Adrenal gland (tissue), 12 donors: ENCODE measurements around the gene DTD1. TPM values are rescaled to one million over a fixed set of nuclear protein-coding genes. Genes with fewer than 3 reads are reported as not detected.

Experiments
- DNase-seq, 7 donors: peaks; one replicate each; pipeline ENCODE4 v3.0.0-alpha.2; 2019 to 2020
- H3K27ac ChIP-seq, 5 donors: fragments of 200-600 bp; sonication (generic) in 4 of 5; 1 replicate in 3 of 5; 2 replicates in 2 of 5; pipeline versions ENCODE4 v1.5.1 to v1.8.0; 2016 to 2020; ENCODE audit warnings: mild to moderate bottlenecking in 1 of 5
- H3K27me3 ChIP-seq: fragments of 200-600 bp; 2 replicates; pipeline ENCODE4 v1.8.0; 2021
- H3K36me3 ChIP-seq, 2 donors: fragments of 200-600 bp; replicated peaks in 1 of 2; 1 replicate in 1 of 2; 2 replicates in 1 of 2; pipeline versions ENCODE4 v1.5.1 to v1.8.0; 2018 to 2022
- H3K4me1 ChIP-seq, 2 donors: fragments of 200-600 bp; replicated peaks in 1 of 2; 1 replicate in 1 of 2; 2 replicates in 1 of 2; pipeline versions ENCODE4 v1.5.1 to v1.8.0; 2018 to 2021
- H3K4me3 ChIP-seq, 4 donors: fragments of 200-600 bp; sonication (generic) in 3 of 4; one replicate each; pipeline ENCODE4 v1.5.1; 2016 to 2018
- H3K9me3 ChIP-seq, 3 donors: fragments of 200-600 bp; sonication (generic) in 1 of 3; replicated peaks in 1 of 3; 1 replicate in 2 of 3; 2 replicates in 1 of 3; pipeline versions ENCODE4 v1.5.1 to v1.8.0; 2016 to 2021
- CTCF ChIP-seq, 6 experiments: fragments of 450-650 bp in 4 of 6; fragments of 200-600 bp in 2 of 6; sonication (generic) in 1 of 6; IDR thresholded peaks; 1 replicate in 5 of 6; 2 replicates in 1 of 6; pipeline versions ENCODE4 v1.5.1 to v1.8.0; 2016 to 2021; ENCODE audit warnings: antibody characterized with exemption in 6 of 6, mild to moderate bottlenecking in 2 of 6, moderate library complexity in 1 of 6
- POLR2A ChIP-seq, 2 donors: fragments of 450-650 bp; IDR thresholded peaks; one replicate each; pipeline ENCODE4 v1.6.1; 2017; ENCODE audit warnings: antibody characterized with exemption in 2 of 2, mild to moderate bottlenecking in 2 of 2, moderate library complexity in 1 of 2
- WGBS, 4 donors: extraction: QIAGEN DNeasy Blood & Tissue Kit in 2 of 4; methylation state at CpG; one replicate each; pipeline versions ENCODE4 v1.1.5 to v1.1.7; 2013 to 2017; 5-methylcytosine and 5-hydroxymethylcytosine counted together
- intact Hi-C, 2 donors: fragments of 100-400 bp; cut with DNase I; formaldehyde crosslinking; loops; one replicate each; pipeline versions ENCODE4 v1.14.1 to v1.15.0; 2022 to 2023
- polyA plus RNA-seq, 3 donors: library from polyadenylated mRNA; stranded (reverse); fragments of 200-250 nt in 2 of 3; fragments of 350-450 nt in 1 of 3; fragmentation: Illumina TruSeq in 1 of 3; extraction: RNeasy Lipid Tissue Mini Kit (QIAGEN cat#74804) in 1 of 3; gene quantifications; one replicate each; pipeline ENCODE4 v1.2.3, GENCODE V29; 2013 to 2014
- total RNA-seq, 9 donors: library from RNA; depleted of rRNA in 4 of 9; stranded (reverse); fragments of >200 nt in 4 of 9; fragments of 120-200 nt in 1 of 9; fragmentation: NEBNext Ultra II Directional in 1 of 9; extraction: Animal tissue kit (Norgen Biotek cat#: 25700) in 1 of 9; gene quantifications; one replicate each; pipeline versions ENCODE4 v1.1.0 to v1.2.4, GENCODE V29; 2013 to 2023
- donor health status: healthy with polysubstance abuse.
- donor health status: Bipolar disorder and iron deficiency.
- donor health status: DM: yes; HTN: yes; CAD: no.
- donor health status: DM: no; HTN: no; CAD: no.
- donor health status: DM: no; HTN: no; CAD: no.
- donor health status: DM: yes; HTN: yes; CAD: no.

The DTD1 gene
- total and polyA plus RNA-seq, 12 donors = 9.5 to 38.9 (median 32.9) TPM

- intact Hi-C loops = no loop called here
- no peaks in the 10 kb centered on the region for H3K9me3 ChIP-seq
- H3K27me3 ChIP-seq = no peaks in the 10 kb centered on the region
- TF ChIP-seq CTCF (IDR thresholded peaks at IDR 0.05) = no peak
- no peak for TF ChIP-seq POLR2A (IDR thresholded peaks at IDR 0.05)
- WGBS, 4 donors = 94 to 99% (median 95%) methylated on average over 4 of the region's 4 CpGs
- no peak for DNase-seq
- H3K4me3 ChIP-seq = no peak overlapping the region
- H3K4me1 ChIP-seq = peaks cover 0 to 12% of the 10 kb centered on the region in 2 donors
- H3K36me3 ChIP-seq = no peaks in the 10 kb centered on the region
- H3K27ac ChIP-seq = no peak overlapping the region
These were observed 149.3 kb downstream of the DTD1 start for GRCh38 chr20:18737140-18737539.

GRCh38 chr20:18738055-18738454 lies 150.2 kb downstream of the DTD1 start:
- H3K36me3 ChIP-seq = no peaks in the 10 kb centered on the region
- no peak overlapping the region for H3K4me3 ChIP-seq
- no peaks in the 10 kb centered on the region for H3K9me3 ChIP-seq
- no peak for DNase-seq
- no peaks in the 10 kb centered on the region for H3K27me3 ChIP-seq
- intact Hi-C loops = no loop called here
- 86 to 95% (median 88%) methylated on average over 4 to 5 of the region's 5 CpGs for WGBS, 4 donors
- H3K4me1 ChIP-seq = peaks cover 0 to 12% of the 10 kb centered on the region in 2 donors
- TF ChIP-seq POLR2A (IDR thresholded peaks at IDR 0.05) (no peak), CTCF (IDR thresholded peaks at IDR 0.05) (no peak)
- H3K27ac ChIP-seq = no peak overlapping the region

- TF ChIP-seq POLR2A (IDR thresholded peaks at IDR 0.05) = no peak
- TF ChIP-seq CTCF (IDR thresholded peaks at IDR 0.05) = no peak
- no peak overlapping the region for H3K4me3 ChIP-seq
- H3K9me3 ChIP-seq = no peaks in the 10 kb centered on the region
- no peak overlapping the region for H3K27ac ChIP-seq
- no peaks in the 10 kb centered on the region for H3K27me3 ChIP-seq
- intact Hi-C loops = no loop called here
- peaks cover 0 to 12% of the 10 kb centered on the region in 2 donors for H3K4me1 ChIP-seq
- no peak for DNase-seq
- no peaks in the 10 kb centered on the region for H3K36me3 ChIP-seq
- WGBS, 4 donors = 73 to 100% (median 99%) methylated on average over 2 of the region's 2 CpGs
These were observed 151.0 kb downstream of the DTD1 start for GRCh38 chr20:18738888-18739287.

- Histone ChIP-seq H3K27me3 (no peaks in the 10 kb centered on the region), H3K9me3 (no peaks in the 10 kb centered on the region), H3K4me3 (no peak overlapping the region), H3K27ac (no peak overlapping the region), H3K4me1 (peaks cover 0 to 12% of the 10 kb centered on the region in 2 donors), H3K36me3 (no peaks in the 10 kb centered on the region)
- TF ChIP-seq CTCF (IDR thresholded peaks at IDR 0.05) (no peak), POLR2A (IDR thresholded peaks at IDR 0.05) (no peak)
- intact Hi-C loops = no loop called here
- DNase-seq = peak in 4 of 7 donors; percentile 8 to 62 (median 38)
- 42 to 51% (median 44%) methylated on average over 4 of the region's 4 CpGs for whole genome bisulfite sequencing, 4 donors
These were observed 151.9 kb downstream of the DTD1 start for GRCh38 chr20:18739751-18740166.
